Peyer's patch (tissue), 4 donors: ENCODE results near the gene RPL13A. TPM values are rescaled to one million over a fixed set of nuclear protein-coding genes. Genes with fewer than 3 reads are reported as not detected.
"Not testable (repeated sequence)": the region's sequence is repeated elsewhere in the genome, so short reads cannot be mapped to it uniquely, and the experiment has no call there.

Source experiments
- DNase-seq, 3 donors: peaks; one replicate each; pipeline ENCODE4 v3.0.0-alpha.2; 2017 to 2019
- H3K27ac ChIP-seq, 4 donors: fragments of 200-600 bp; sonication (generic); one replicate each; pipeline ENCODE4 v1.5.1; 2016 to 2019
- H3K27me3 ChIP-seq, 2 donors: fragments of 200-600 bp; sonication (generic); one replicate each; pipeline ENCODE4 v1.5.1; 2019
- H3K36me3 ChIP-seq, 3 donors: fragments of 200-600 bp; sonication (generic); one replicate each; pipeline ENCODE4 v1.5.1; 2016 to 2019
- H3K4me1 ChIP-seq, 4 donors: fragments of 200-600 bp; sonication (generic); one replicate each; pipeline ENCODE4 v1.5.1; 2016 to 2019
- H3K4me3 ChIP-seq, 4 donors: fragments of 200-600 bp; sonication (generic); 1 replicate in 3 of 4; 2 replicates in 1 of 4; pipeline ENCODE4 v1.5.1; 2016 to 2019; ENCODE audit warnings: mild to moderate bottlenecking in 1 of 4
- H3K9me3 ChIP-seq, 4 donors: fragments of 200-600 bp; sonication (generic); one replicate each; pipeline ENCODE4 v1.5.1; 2016 to 2019; ENCODE audit warnings: mild to moderate bottlenecking in 1 of 4
- CTCF ChIP-seq, 6 experiments: fragments of 450-650 bp in 4 of 6; fragments of 200-600 bp in 2 of 6; sonication (generic) in 1 of 6; IDR thresholded peaks; one replicate each; pipeline ENCODE4 v1.5.1; 2017 to 2019; ENCODE audit warnings: antibody characterized with exemption in 6 of 6, mild to moderate bottlenecking in 3 of 6, moderate library complexity in 1 of 6
- POLR2A ChIP-seq, 2 donors: fragments of 450-650 bp; IDR thresholded peaks; one replicate each; pipeline ENCODE4 v1.5.1; 2017; ENCODE audit warnings: antibody characterized with exemption in 2 of 2, mild to moderate bottlenecking in 2 of 2, moderate library complexity in 2 of 2
- total RNA-seq, 4 donors: library from RNA; depleted of rRNA; stranded (reverse); fragments of >200 nt; gene quantifications; one replicate each; pipeline ENCODE4 v1.1.0, GENCODE V29; 2016

RPL13A gene
- total RNA-seq, 4 donors from 2014 or later = 1,523 to 3,539 (median 1,798) TPM

DNA sequence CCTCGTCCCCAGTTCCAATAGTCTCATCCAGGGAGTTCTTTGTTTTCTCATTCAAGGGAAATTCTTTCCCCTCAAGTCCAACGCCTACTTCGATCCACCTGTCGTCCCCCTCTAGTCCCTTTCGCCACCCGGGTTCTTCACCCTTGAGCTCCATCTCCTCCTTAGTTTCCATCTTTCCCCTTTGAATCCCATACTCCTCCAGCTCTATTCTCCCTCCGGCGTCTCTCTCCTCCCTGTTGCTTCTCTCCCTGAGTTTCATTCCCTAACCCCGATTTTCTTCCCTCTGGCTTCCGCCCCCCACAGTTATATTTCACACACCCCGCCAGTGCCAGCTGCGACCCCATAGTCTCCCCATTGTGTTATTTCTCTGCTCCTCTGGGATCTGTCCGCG lies 45.5 kb upstream of the RPL13A start:
- Histone ChIP-seq H3K27me3 (peaks cover 0 to 32% of the 10 kb centered on the region in 2 donors), H3K9me3 (no peaks in the 10 kb centered on the region), H3K36me3 (peaks cover 0 to 7% (median 0%) of the 10 kb centered on the region in 3 donors), H3K4me1 (peaks cover 0 to 12% (median 0%) of the 10 kb centered on the region in 4 donors), H3K27ac (peak overlapping the region in 3 of 4 donors; percentile 78 to 85 (median 79)), H3K4me3 (peak overlapping the region in 1 of 4 donors; percentile 67)
- no peak for DNase-seq
- TF ChIP-seq CTCF (IDR thresholded peaks at IDR 0.05) (no peak), POLR2A (IDR thresholded peaks at IDR 0.05) (no peak)

GRCh38 chr19:49442354-49442753 lies 45.1 kb upstream of the RPL13A start:
- TF ChIP-seq POLR2A (IDR thresholded peaks at IDR 0.05) (no peak), CTCF (IDR thresholded peaks at IDR 0.05) (no peak)
- H3K4me3 ChIP-seq = peak overlapping the region; percentile 55 to 75 (median 67)
- H3K27ac ChIP-seq = peak overlapping the region; percentile 78 to 85 (median 82)
- DNase-seq = no peak
- H3K4me1 ChIP-seq = peaks cover 0 to 12% (median 0%) of the 10 kb centered on the region in 4 donors
- H3K27me3 ChIP-seq = peaks cover 0 to 30% of the 10 kb centered on the region in 2 donors
- no peaks in the 10 kb centered on the region for H3K9me3 ChIP-seq
- H3K36me3 ChIP-seq = peaks cover 0 to 11% (median 0%) of the 10 kb centered on the region in 3 donors

DNA sequence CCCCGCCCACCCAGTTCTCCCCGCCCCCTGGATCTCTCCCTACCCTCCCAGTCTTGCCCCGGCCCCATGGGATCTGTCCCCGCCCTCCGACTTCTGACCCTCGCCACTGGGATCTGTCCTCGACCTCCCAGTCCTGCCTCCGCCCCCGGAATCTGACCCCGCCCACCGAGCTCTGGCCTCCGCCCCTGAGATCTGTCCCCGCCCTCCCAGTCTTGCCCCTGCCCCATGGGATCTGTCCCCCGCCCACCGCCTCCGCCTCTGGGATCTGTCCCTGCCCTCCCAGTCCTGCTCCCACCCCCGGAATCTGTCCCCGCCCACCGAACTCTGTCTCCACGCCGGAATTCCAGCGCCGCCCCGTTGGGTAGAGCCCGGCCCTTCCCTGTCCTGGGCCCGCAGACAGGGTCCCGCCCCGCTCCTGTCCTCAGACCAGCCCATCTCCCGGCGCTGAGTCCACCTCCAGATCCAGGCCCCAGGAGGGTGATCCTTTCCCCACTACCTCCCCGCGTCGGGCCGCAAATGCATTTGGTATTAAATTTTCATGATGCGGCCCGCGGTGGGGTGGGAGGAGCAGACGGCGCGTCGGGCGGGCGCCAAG lies 44.5 kb upstream of the RPL13A start:
- Histone ChIP-seq H3K9me3 (no peaks in the 10 kb centered on the region), H3K27me3 (peaks cover 0 to 30% of the 10 kb centered on the region in 2 donors), H3K4me1 (peaks cover 0 to 14% (median 0%) of the 10 kb centered on the region in 4 donors), H3K4me3 (peak overlapping the region; percentile 55 to 75 (median 67)), H3K27ac (peak overlapping the region; percentile 78 to 85 (median 82)), H3K36me3 (peaks cover 0 to 11% (median 0%) of the 10 kb centered on the region in 3 donors)
- DNase-seq = peak; percentile 80 to 98 (median 96)
- TF ChIP-seq CTCF (IDR thresholded peaks at IDR 0.05) (no peak), POLR2A (IDR thresholded peaks at IDR 0.05) (peak; percentile 32 to 67)

DNA sequence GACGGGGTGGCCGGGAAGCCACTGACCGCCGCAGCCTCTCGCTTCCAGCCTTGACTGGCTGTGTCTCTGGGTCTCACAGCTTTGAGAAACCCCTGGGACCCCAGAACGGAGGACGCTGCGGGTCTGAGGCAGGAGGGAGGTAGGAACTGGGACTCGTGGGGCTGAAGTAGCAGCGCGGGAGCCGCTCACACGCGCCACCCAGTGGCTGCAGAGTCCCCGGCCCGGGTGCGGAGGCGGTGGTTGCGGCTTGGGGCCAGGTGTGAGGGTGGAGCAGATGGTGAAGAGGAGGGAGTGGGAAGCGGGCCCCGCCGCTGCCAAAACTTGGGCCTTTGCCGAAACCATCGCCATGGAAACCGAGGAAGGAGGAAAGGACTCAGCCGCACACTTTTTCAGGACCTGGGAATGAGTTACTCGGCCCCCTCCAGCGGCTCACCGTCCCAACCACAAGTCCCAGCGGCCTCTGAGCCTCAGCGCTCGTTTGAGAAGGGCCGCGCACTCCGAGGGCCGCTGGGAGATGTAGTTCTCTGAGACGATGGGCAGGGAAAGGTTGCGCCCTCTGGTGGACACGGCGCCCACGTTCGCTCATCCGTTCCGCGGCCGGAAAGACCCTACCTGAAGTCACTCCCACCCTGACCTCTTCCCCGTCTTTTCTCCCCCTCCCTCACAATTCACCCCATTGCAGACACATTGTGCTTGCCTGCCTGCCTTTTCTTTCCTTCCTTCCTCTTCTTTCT lies 43.9 kb upstream of the RPL13A start:
- DNase-seq = peak; percentile 94 to 97 (median 96)
- H3K9me3 ChIP-seq = no peaks in the 10 kb centered on the region
- peak overlapping the region; percentile 78 to 85 (median 82) for H3K27ac ChIP-seq
- H3K4me1 ChIP-seq = peaks cover 0 to 16% (median 0%) of the 10 kb centered on the region in 4 donors
- peaks cover 0 to 13% (median 0%) of the 10 kb centered on the region in 3 donors for H3K36me3 ChIP-seq
- TF ChIP-seq CTCF (IDR thresholded peaks at IDR 0.05) (peak; percentile 75 to 93 (median 84)), POLR2A (IDR thresholded peaks at IDR 0.05) (no peak)
- peak overlapping the region; percentile 55 to 75 (median 67) for H3K4me3 ChIP-seq
- peaks cover 0 to 30% of the 10 kb centered on the region in 2 donors for H3K27me3 ChIP-seq

- H3K36me3 ChIP-seq = peaks cover 0 to 19% (median 0%) of the 10 kb centered on the region in 3 donors
- H3K27ac ChIP-seq, H3K9me3 ChIP-seq, DNase-seq, H3K4me3 ChIP-seq: not testable (repeated sequence)
- peaks cover 0 to 16% (median 0%) of the 10 kb centered on the region in 4 donors for H3K4me1 ChIP-seq
- H3K27me3 ChIP-seq = peaks cover 0 to 26% of the 10 kb centered on the region in 2 donors
Measured at GRCh38 chr19:49444100-49444700, 43.2 kb upstream of the RPL13A start.
